ENCODE data around the gene HSD11B1L.

GRCh38 chr19:5700455-5701092 lies 19.7 kb downstream of the HSD11B1L start:
- no peak for TF ChIP-seq CTCF (IDR thresholded peaks at IDR 0.05)
- no peak for TF ChIP-seq POLR2A (IDR thresholded peaks at IDR 0.05)

Measured in adrenal gland (tissue), 5 donors.